Stimulated activated CD4-positive, alpha-beta T cell treated with anti-CD3 and anti-CD28 coated beads, Interleukin-12 subunit alpha, Interleukin-12 subunit beta, amount 100 ng/mL, for 48 hours (primary cell): ENCODE results near the gene MAN2B1.
"Not testable (repeated sequence)": the region's sequence is repeated elsewhere in the genome, so short reads cannot be mapped to it uniquely, and the experiment has no call there.

Experiments
- DNase-seq, 3 donors: peaks; one replicate each; pipeline ENCODE4 v3.0.0-alpha.2; 2020; ENCODE audit warnings: low read depth in 2 of 3, low spot score in 1 of 3

The MAN2B1 gene

DNA sequence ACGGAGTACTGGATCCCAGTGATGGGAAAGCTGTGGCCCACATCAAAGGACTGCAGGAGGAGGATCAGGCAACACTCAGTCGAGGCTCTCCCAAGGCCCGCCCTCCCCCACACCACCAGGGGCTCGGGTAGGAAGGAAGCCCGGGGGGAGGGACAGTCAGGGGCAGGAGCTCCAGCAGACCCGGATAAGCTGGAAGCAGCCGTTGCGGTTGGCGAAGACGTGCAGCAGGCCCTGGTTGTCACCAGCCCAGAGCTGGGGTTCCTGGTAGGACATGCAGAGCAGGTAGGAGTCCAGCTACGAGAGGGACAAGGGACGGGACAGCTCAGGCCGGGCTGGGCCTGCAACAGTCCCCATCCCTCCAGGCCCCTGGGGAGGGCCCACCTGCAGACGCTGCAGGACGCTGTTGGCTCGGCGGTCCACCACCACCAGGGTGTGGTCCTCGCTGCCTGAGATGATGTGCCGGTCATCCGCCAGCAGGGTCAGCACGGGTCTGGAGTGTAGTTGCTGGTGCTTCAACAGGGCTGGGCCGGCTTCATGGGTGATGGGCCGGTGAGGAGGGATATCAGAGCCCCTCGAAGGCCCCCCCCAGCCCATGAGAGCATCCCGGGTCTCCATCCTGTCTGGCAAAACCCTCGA lies 23.2 kb upstream of the MAN2B1 start:
- DNase-seq, result no peak

DNA sequence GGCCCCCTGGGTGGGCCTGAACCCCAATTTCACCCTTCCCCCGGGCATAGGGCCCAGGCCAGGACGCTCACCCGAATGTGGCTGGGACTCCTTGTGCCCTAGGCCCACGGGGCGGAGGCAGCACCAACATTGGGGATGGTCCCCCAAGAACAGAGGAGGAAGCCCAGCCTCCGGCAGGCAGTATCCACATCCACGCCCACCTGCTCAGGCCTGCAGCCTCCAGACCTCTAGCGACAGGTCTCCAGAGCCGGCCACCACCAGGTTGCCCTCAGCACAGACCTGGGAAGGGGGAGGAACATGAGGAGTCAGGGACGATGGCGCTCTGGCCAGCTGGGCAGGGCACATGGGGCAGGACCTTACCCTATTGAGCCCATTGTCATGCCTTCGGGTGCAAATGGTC lies 22.5 kb upstream of the MAN2B1 start:
- no peak for DNase-seq

DNA sequence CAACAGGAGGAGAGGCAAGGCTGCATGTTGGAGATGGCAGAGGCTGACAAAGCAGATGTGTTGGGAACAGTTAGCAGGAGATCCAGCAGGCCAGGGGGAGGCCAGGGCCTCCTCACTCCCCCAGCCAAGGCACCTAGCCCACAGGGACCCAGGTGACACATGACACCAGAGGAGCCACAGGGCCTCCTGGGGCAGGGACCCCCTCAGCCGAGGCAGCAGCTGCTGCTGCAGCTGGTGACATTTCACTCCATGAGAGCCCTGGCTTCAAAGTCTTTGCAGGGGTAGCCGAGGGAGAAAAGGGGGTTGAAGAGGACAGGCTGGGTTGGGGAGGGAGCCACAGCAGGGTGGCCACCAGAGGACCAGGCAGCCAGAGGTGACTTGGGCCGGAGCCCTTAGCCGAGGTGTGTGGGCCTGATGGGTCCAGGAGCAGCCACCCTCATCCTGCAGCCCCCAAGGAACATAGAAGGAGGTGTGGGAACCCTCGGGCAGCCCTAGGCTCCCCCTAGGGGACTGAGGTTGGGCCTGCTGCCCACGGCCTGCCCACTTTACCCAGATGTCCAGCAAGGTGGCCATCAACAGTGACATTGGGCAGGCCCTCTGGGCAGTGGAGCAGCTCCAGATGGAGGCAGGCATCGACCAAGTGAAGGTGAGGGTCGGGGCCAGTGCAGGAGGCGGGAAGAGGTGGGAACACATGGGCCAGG lies 21.1 kb upstream of the MAN2B1 start, which contains the start of gene GNG14:
Gene GNG14 (plus strand): TSS at position 503 of the 701 bp plus-strand sequence. CDS start 51 bp downstream, at position 554.
- DNase-seq, result no peak

DNA sequence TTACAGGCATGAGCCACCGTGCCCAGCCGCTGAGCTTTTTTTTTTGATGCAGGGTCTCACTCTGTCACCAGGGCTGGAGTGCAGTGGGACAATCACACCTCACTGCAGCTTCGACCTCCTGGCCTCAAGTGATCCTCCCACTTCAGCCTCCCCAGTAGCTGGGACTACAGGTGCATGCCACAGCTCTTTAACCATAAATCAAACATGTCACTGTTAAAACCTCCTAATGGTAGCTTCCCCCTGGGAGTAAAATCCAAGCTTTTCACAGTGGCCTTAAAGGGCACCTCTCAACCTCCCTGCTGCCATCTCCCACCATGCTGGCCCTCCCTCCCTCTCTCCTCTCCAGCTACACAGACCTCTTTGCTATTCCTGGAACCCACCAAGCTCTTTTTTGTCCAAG lies 19.3 kb upstream of the MAN2B1 start:
- DNase-seq, result no peak

DNA sequence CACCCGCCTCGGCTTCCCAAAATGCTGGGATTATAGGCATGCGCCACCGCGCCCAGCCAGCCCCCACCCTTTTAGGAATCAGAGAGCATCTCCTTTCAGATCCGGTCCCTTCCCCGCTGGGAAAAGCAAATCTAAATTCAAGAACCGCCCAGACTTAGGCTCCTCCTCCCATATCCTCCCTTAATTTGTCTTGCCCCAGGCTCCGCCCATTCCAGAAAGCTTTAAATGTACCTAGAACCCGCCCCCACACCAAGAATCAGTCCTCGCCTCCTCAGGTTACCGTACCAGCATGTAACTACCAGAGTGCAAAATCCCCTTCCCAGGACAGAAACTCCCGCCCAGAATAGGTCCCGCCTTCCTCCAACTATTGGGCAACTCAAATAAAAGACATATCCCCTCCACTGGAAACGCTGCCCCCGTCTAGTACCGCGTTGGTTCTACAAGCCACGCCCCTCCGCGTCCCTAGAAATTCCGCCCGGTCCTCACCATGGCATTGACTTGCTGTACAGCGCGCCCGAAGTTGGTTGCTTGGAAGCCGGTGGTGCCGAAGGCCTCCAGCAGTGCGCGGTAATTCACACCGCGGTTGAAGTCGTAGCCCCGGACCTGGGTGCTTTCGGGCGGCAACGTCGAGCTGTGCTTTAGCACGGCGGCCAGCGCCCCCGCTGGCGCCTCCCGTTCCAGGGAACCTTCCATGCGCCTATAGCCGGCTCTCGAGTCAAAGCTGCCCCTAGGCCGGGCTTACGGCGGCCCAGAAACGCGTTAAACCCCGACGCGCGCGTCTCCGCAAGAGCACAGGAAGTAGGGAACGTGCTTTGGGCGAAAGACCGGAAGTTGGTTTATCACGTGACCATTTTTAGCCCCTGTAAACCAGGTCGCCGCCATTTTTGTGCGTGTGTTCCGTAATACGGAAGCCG lies 14.8 kb upstream of the MAN2B1 start, which contains the start of gene DHPS:
Gene DHPS (minus strand): TSS at position 807 of the 914 bp plus-strand sequence. CDS start 114 bp downstream, at position 693.
- DNase-seq, result peak; percentile 87 to 93 (median 87)

DNA sequence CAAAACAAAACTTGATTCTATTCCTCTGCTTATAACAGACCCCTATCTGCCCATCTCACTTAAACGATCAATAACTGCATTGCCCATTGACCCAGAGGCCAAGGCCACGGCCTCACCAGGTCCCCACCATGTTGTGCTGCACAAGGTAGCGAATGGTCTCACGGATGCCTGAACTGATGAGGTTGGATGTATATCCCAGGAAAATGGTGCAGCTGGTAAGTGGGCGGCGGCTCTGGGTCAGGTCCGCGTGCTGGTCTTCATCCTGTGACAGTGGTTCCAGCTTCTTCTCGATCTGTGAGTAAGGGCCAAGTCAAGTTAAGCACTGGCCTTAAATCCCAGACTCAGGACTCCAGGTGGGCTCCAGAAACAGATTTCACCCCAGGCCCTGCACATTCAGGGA lies 13.5 kb upstream of the MAN2B1 start:
- DNase-seq, result no peak

DNA sequence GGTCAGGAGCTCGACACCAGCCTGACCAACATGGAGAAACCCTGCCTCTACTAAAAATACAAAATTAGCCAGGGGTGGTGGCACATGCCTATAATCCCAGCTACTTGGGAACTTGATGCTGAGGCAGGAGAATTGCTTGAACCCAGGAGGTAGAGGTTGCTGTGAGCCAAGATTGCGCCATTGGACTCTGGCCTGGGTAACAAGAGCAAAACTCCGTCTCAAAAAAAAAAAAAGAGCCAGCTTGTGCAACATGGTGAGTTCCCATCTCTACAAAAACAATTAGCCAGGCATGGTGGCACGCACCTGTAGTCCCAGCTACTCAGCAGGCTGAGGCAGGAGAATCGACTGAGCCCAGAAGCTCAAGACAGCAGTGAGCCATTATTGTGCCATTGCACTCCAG lies 11.5 kb upstream of the MAN2B1 start:
- not testable (repeated sequence) for DNase-seq

DNA sequence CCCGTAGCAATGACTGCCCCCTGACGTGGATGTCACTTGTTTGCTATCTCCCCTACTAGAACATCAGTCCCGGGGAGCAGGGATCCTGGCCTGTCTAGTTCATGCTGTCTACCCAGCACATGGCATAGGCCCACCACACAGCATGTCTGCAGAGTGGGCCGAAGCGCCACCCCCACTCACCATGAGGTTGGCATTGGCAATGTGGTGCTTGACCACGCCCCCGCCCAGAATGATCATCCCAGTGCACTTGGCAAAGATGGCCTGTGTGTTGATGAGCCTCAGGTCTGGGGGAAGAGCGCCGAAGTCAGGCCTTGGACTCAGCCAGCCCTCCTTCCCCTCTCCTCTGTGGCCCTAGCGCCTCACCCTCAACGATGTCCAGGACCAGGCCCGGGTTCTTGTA lies 10.4 kb upstream of the MAN2B1 start:
- no peak for DNase-seq

DNA sequence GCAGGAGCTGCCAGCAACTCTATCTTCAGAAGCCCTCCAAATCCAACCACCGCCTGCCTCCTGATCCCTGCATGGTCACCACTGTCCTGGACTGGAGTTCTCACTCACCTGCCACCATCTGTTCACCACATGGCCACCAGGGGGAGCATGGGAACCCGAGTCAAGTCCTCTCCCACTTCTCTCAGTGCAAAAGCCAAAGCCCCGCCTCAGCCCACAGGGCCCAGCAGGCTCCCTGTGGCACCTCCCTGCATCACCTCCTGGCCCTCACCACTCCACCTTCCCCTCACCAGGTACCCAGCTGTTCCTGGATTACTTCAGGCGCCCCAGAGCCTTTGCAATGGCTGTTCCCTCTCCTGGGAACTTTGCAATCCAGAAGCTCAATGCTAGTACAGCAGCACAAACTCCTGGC lies 9.8 kb upstream of the MAN2B1 start:
- peak; percentile 81 to 93 (median 86) for DNase-seq

DNA sequence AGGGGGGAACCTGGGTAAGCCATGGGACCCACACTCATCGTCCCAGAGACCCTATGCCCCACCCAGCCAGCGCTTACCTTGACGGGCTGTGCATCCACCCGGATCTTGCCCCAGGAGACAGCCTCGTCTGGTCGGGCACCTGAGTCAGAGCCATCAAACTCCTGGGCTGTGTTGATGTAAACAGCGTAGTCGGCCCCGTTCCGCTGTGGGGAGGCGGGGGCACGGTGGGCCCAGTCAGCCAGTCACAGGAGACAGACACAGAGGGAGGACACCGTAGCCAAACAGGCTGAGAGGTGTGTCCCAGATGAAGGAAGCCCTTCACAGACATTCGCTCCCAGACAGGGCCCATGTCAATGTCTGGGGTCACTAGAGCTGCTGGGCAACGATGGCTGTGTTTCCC lies 9.4 kb upstream of the MAN2B1 start:
- no peak for DNase-seq

DNA sequence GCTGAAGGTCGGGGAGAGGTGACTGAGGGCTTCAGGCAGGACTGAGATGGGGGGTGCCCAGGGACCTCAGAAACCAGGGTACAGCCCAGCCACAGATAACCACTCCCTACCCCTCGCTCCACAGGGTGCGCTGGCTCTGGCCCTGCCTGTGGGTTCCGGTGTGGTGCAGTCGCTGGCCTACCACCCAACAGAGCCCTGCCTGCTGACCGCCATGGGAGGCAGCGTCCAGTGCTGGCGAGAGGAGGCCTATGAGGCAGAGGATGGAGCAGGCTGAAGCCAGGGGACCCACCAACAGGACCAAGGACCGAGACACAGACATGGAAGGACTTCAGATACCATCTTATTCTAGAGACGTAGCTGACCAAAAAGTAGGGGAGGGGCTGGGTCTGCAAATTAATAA lies 8.9 kb upstream of the MAN2B1 start:
- DNase-seq, result no peak

DNA sequence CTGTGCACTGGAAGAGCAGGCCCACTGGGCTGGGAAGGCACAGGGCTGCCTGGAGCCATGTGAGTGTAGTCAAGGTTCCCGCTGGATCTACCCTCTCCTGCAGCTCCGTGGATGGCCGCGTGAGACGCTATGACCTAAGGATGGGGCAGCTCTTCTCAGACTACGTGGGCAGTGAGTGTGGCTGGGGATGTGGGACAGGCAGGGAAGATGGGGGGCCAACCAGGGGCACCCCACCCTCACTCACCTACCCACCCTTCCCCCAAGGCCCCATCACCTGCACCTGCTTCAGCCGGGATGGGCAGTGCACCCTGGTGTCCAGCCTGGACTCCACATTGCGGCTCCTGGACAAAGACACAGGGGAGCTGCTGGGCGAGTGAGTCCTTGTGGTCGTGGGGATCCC lies 6.2 kb upstream of the MAN2B1 start:
- DNase-seq, result no peak

DNA sequence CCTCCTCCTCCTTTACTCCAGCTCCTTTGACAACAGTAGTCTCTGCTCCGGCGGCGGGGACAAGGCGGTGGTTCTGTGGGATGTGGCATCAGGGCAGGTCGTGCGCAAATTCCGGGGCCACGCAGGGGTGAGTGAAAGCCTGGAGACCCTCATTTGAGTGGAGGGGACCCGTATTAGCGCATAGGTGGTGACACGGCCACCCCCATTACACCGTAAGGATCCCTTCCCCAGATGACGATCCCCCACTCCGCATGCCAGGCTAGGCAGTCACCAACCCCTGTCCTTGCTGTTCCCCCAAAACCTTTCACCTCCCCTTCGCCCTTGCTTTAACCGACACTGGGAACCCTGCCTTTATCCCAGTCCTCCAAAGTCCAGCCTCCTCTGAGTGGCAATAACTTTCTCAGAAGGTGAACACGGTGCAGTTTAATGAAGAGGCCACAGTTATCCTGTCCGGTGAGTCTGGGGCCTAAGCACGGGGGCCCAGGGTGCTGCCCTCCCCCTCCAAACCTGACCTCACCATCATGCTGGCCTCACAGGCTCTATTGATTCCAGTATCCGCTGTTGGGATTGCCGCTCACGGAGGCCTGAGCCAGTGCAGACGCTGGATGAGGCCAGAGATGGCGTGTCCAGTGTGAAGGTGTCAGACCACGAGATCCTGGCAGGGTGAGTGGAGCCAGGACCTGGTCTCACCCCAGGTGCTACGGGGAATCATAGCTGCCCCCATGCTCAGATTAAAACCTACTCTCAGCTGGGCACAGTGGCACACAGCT lies 3.8 kb upstream of the MAN2B1 start:
- no peak for DNase-seq

DNA sequence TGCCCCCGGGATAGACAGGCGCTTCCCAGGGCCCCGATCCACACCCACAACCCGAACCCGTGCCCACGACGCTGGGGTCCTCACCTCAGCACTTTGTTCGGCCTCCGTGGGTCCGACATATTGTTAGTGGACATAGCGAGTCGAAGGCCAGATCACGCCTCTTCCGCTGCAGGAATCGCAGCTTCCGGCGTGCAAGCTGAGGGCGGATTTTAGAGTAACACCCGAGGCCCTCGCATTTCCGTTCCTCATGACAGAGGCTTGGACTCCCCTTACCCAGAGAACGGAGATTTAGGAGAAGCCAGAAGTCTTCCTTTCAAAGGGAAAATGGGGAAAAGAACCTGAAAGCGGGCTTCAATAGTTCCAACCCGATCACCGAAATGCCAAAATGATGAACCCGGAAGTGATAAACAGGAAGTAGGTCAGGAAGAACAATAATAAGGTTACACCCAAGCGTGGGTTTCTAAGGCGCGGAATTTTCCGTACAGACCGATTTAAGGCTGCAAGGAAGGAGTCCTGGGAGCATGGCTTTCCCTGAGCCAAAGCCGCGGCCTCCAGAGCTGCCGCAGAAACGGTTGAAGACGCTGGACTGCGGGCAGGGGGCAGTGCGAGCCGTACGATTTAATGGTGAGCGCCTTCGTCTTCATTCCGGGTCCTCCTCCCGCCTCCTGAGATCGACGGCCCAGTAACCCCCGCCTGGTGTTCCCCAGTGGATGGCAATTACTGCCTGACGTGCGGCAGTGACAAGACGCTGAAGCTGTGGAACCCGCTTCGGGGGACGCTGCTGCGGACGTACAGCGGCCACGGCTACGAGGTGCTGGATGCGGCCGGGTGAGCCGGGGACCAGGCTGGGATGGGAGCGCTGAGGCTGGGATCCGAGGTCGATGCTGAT lies 3.0 kb upstream of the MAN2B1 start:
- DNase-seq, result peak; percentile 40 to 77 (median 66)

DNA sequence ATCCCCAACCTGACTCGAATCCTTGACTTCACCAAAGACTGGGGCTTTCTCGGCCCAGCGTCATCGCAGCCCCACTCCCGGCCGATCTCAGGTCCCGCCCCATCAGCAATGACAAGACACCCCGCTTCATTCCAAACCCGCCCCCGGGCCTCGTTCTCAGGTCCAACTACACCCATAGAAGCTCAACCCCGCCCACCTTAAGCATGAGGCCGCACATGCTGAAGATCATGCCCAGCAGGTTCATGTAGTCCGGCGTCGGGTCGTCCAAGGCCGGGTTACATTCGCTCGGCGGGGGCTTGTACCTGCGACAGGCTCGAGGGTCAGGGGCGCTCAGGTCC lies 2.4 kb upstream of the MAN2B1 start:
- DNase-seq, result peak; percentile 43 to 60 (median 44)

DNA sequence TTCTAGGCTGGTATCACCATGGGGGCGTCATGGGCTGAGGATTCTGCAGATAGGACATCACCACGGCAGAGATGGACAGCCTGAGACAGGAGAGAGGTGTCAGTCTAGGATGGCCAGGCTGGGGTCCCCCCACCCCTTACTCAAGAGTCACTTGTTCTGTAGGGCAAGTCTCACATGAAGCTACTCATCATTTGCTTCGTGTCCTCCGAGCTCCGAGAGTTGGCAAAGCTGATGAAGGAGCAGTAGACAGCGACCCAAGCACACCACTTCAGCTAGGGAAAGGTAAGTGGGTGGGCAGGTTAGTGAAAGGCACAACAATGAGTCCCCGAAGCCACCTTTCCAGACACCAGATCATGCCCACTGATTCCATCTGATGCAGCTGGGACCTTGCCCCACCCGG lies 1.8 kb upstream of the MAN2B1 start:
- no peak for DNase-seq

DNA sequence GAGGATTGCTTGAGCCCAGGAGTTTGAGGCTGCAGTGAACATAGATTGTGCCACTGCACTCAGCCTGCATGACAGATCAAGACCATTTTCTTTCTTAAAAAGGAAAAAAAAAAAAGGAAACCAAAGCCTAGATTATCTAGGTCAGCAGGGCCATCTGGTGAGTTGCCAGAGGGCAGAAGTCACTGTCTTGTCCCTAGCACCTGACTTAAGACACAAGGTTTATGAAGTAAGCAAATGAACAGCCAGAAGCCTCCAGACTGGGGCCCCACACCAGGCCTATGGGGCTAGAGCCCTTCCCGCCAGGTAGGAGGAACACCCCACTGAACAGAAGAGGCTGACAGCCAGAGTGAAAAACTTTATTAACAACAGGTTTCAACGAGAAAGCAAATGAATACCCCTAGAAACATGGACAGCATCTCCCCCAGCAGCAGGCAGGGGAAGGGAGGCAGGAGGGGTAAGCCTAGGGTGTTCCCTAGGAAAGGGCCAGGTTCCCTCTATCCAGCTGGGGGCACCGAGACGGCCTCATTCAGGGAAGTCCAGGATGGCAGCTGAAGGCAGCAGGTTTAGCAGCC lies 1.3 kb upstream of the MAN2B1 start:
- no peak for DNase-seq

DNA sequence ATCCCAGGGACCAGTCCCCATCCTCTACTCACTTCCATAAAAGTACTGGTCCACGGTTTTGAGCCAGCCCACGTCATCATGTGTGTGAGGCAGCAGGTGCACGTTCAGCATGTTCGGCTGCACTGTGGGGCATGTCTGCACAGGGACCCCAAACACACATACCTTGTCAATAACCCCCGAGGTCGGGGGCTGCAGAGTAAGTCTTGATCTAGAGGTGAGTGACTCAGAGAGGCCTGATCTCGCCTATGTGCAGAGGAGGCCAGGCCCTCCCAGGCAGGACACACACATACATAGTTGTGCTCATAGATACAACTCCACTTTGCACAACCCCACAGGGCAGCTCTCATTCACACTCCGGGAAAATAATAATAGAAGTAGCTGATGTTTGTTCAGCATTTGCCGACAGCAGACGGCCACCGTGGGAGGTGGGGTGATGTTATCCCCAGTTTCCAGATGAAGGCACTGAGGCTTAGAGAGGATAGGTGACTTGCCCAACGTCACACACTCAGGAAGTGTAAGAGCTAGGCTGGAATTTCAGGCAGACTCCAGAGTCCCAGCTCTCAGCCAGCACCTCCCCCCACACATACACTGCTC lies 774 bp downstream of the MAN2B1 start:
- DNase-seq, result no peak

DNA sequence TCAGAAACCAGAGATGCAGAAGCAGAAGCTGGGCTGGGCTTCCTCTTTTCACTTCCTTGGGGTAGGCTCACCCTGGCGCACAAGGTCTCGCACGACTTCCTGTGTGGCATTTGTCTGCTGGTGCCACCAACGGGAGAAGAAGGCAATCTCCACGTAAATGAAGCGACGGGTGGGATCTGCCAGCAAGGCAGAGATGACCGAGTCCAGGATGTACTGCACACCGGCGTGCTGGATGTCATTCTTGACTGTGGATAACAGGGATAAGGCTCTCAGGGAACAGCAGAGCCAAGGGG lies 1.3 kb downstream of the MAN2B1 start:
- DNase-seq, result peak in 2 of 3 donors; percentile 41 to 43
